Measurements from ENCODE around the gene PPP1R2.

The PPP1R2 gene

GRCh38 chr3:195580744-195581443 lies 37.8 kb upstream of the PPP1R2 start:
- H3K27me3 ChIP-seq (ENCODE audit: control insufficient read depth in 2 of 2, insufficient read depth in 2 of 2, low read length in 2 of 2) = no peaks in the 10 kb centered on the region
- H3K27ac ChIP-seq (ENCODE audit: low read depth in 2 of 2, low read length in 2 of 2) = no peak overlapping the region
- H3K9me3 ChIP-seq (ENCODE audit: control insufficient read depth in 2 of 2, low read length in 2 of 2) = no peaks in the 10 kb centered on the region
- no peaks in the 10 kb centered on the region for H3K36me3 ChIP-seq (ENCODE audit: control insufficient read depth in 2 of 2, insufficient read depth in 2 of 2, low read length in 2 of 2)
- no peak overlapping the region for H3K9ac ChIP-seq (ENCODE audit: low read depth in 1 of 2, low read length in 2 of 2)
- H3K4me3 ChIP-seq (ENCODE audit: low read length in 2 of 2) = no peak overlapping the region
- peaks cover 0 to 4% of the 10 kb centered on the region in 2 donors for H3K4me1 ChIP-seq (ENCODE audit: control insufficient read depth in 2 of 2, insufficient read depth in 2 of 2, low read length in 2 of 2)

- Histone ChIP-seq H3K27me3 (ENCODE audit: control insufficient read depth in 2 of 2, insufficient read depth in 2 of 2, low read length in 2 of 2) (no peaks in the 10 kb centered on the region), H3K9me3 (ENCODE audit: control insufficient read depth in 2 of 2, low read length in 2 of 2) (no peaks in the 10 kb centered on the region), H3K36me3 (ENCODE audit: control insufficient read depth in 2 of 2, insufficient read depth in 2 of 2, low read length in 2 of 2) (no peaks in the 10 kb centered on the region), H3K27ac (ENCODE audit: low read depth in 2 of 2, low read length in 2 of 2) (no peak overlapping the region), H3K4me3 (ENCODE audit: low read length in 2 of 2) (no peak overlapping the region), H3K4me1 (ENCODE audit: control insufficient read depth in 2 of 2, insufficient read depth in 2 of 2, low read length in 2 of 2) (peaks cover 0 to 4% of the 10 kb centered on the region in 2 donors), H3K9ac (ENCODE audit: low read depth in 1 of 2, low read length in 2 of 2) (no peak overlapping the region)
Measured at GRCh38 chr3:195579281-195579680, 36.2 kb upstream of the PPP1R2 start.

DNA sequence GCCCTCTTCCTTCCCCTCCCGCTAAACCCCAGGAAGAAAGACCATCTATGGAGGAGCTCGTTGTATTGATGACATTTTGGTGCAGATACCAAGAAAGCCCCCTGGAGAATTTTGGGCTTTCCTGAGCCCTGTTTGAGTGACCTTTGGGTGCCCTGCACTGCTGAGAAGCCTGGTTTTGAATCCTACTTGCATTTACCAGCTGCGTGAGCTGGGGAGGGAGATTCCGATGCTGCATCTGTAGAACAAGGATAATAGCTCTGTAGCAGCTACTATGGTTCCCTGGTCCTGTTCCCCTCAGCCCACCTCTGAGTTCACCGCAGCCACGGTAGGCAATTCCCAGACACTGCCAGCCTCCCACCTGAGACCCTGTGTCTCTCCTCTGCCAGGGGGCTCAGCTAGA lies 35.4 kb upstream of the PPP1R2 start:
- Histone ChIP-seq H3K9ac (ENCODE audit: low read depth in 1 of 2, low read length in 2 of 2) (no peak overlapping the region), H3K4me3 (ENCODE audit: low read length in 2 of 2) (no peak overlapping the region)

GRCh38 chr3:195577645-195578177 lies 34.6 kb upstream of the PPP1R2 start:
- no peak overlapping the region for H3K9ac ChIP-seq (ENCODE audit: low read depth in 1 of 2, low read length in 2 of 2)
- no peak overlapping the region for H3K4me3 ChIP-seq (ENCODE audit: low read length in 2 of 2)
- H3K27me3 ChIP-seq (ENCODE audit: control insufficient read depth in 2 of 2, insufficient read depth in 2 of 2, low read length in 2 of 2) = no peaks in the 10 kb centered on the region
- H3K9me3 ChIP-seq (ENCODE audit: control insufficient read depth in 2 of 2, low read length in 2 of 2) = no peaks in the 10 kb centered on the region
- no peaks in the 10 kb centered on the region for H3K36me3 ChIP-seq (ENCODE audit: control insufficient read depth in 2 of 2, insufficient read depth in 2 of 2, low read length in 2 of 2)
- no peaks in the 10 kb centered on the region for H3K4me1 ChIP-seq (ENCODE audit: control insufficient read depth in 2 of 2, insufficient read depth in 2 of 2, low read length in 2 of 2)
- H3K27ac ChIP-seq (ENCODE audit: low read depth in 2 of 2, low read length in 2 of 2) = no peak overlapping the region

More for the DNA sequence above, 35.4 kb upstream of the PPP1R2 start:
- Histone ChIP-seq H3K36me3 (ENCODE audit: control insufficient read depth in 2 of 2, insufficient read depth in 2 of 2, low read length in 2 of 2) (no peaks in the 10 kb centered on the region), H3K9me3 (ENCODE audit: control insufficient read depth in 2 of 2, low read length in 2 of 2) (no peaks in the 10 kb centered on the region), H3K4me1 (ENCODE audit: control insufficient read depth in 2 of 2, insufficient read depth in 2 of 2, low read length in 2 of 2) (peaks cover 0 to 4% of the 10 kb centered on the region in 2 donors), H3K27me3 (ENCODE audit: control insufficient read depth in 2 of 2, insufficient read depth in 2 of 2, low read length in 2 of 2) (no peaks in the 10 kb centered on the region), H3K27ac (ENCODE audit: low read depth in 2 of 2, low read length in 2 of 2) (no peak overlapping the region)

- no peaks in the 10 kb centered on the region for H3K27me3 ChIP-seq (ENCODE audit: control insufficient read depth in 2 of 2, insufficient read depth in 2 of 2, low read length in 2 of 2)
Measured at GRCh38 chr3:195574497-195575304, 31.6 kb upstream of the PPP1R2 start.

DNA sequence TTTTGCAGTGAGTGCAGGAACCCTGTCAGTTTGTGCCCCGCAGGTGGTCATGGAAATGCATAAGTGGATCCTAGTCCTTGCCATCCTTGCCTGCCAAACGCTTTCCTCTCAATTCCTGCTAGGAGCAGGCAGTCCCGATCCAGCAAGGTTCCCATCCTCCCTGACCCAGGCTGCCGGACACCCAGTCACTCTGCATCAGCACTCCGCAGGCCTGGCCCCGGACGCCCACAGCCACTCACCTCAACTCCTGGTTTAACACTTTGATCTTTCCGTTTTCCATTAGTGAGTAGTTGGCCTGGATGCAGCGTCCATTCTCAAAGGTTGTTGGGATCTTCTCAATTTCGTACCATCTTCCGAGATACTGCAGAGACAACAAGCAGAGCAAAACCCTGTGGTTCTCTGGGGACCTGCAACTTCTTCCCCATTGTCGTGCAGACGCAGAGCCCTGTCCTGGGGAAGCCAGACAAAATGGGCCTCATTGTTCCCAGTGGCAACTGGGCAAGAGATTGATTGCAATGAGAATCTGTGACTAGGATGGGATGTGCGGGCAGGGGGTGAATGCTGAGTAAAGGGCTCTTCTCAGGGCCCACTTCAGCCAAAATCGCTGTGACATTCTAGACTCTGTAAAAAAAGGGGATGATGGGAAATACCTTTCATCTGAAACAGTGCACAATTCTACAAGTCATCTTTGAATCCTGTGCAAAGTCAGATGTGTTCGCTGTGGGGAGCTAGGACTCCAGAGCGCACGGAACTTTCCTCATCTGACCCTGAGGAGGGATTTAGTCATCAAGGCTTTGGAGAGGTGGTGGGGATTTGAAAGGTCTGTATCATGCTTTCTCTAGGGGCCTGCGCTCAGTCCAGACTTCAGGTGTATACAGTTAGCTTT lies 30.7 kb upstream of the PPP1R2 start:
- Histone ChIP-seq H3K4me1 (ENCODE audit: control insufficient read depth in 2 of 2, insufficient read depth in 2 of 2, low read length in 2 of 2) (no peaks in the 10 kb centered on the region), H3K9me3 (ENCODE audit: control insufficient read depth in 2 of 2, low read length in 2 of 2) (no peaks in the 10 kb centered on the region), H3K27me3 (ENCODE audit: control insufficient read depth in 2 of 2, insufficient read depth in 2 of 2, low read length in 2 of 2) (no peaks in the 10 kb centered on the region), H3K36me3 (ENCODE audit: control insufficient read depth in 2 of 2, insufficient read depth in 2 of 2, low read length in 2 of 2) (no peaks in the 10 kb centered on the region), H3K27ac (ENCODE audit: low read depth in 2 of 2, low read length in 2 of 2) (no peak overlapping the region), H3K9ac (ENCODE audit: low read depth in 1 of 2, low read length in 2 of 2) (no peak overlapping the region), H3K4me3 (ENCODE audit: low read length in 2 of 2) (no peak overlapping the region)

More at GRCh38 chr3:195574497-195575304, 31.6 kb upstream of the PPP1R2 start:
- no peak overlapping the region for H3K9ac ChIP-seq (ENCODE audit: low read depth in 1 of 2, low read length in 2 of 2)
- H3K4me3 ChIP-seq (ENCODE audit: low read length in 2 of 2) = no peak overlapping the region
- no peaks in the 10 kb centered on the region for H3K9me3 ChIP-seq (ENCODE audit: control insufficient read depth in 2 of 2, low read length in 2 of 2)
- no peaks in the 10 kb centered on the region for H3K36me3 ChIP-seq (ENCODE audit: control insufficient read depth in 2 of 2, insufficient read depth in 2 of 2, low read length in 2 of 2)
- H3K27ac ChIP-seq (ENCODE audit: low read depth in 2 of 2, low read length in 2 of 2) = no peak overlapping the region
- H3K4me1 ChIP-seq (ENCODE audit: control insufficient read depth in 2 of 2, insufficient read depth in 2 of 2, low read length in 2 of 2) = no peaks in the 10 kb centered on the region

DNA sequence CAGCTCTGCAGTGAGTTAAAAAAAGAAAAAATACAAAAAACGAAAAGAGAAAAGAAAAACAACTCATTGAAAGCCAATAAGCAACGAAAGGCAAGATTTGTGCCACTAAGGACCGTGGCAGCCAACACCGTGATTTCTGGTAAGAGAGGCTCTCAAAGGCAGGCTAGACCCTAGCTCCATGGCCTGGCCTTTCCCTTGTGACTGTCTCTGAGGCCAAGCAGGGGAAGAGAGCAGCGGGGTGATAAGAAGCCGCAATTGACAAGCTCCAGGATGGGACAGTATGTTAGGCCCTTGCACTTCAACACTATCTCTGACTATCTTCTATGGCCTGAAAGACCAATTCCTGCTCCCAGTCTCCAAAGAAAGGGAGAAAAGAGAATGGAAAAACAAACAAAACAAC lies 28.2 kb upstream of the PPP1R2 start:
- H3K27ac ChIP-seq (ENCODE audit: low read depth in 2 of 2, low read length in 2 of 2) = no peak overlapping the region
- no peak overlapping the region for H3K9ac ChIP-seq (ENCODE audit: low read depth in 1 of 2, low read length in 2 of 2)
- no peaks in the 10 kb centered on the region for H3K36me3 ChIP-seq (ENCODE audit: control insufficient read depth in 2 of 2, insufficient read depth in 2 of 2, low read length in 2 of 2)
- H3K4me1 ChIP-seq (ENCODE audit: control insufficient read depth in 2 of 2, insufficient read depth in 2 of 2, low read length in 2 of 2) = no peaks in the 10 kb centered on the region
- peaks cover 0 to 1% of the 10 kb centered on the region in 2 donors for H3K27me3 ChIP-seq (ENCODE audit: control insufficient read depth in 2 of 2, insufficient read depth in 2 of 2, low read length in 2 of 2)
- no peaks in the 10 kb centered on the region for H3K9me3 ChIP-seq (ENCODE audit: control insufficient read depth in 2 of 2, low read length in 2 of 2)
- no peak overlapping the region for H3K4me3 ChIP-seq (ENCODE audit: low read length in 2 of 2)

- no peak overlapping the region for H3K27ac ChIP-seq (ENCODE audit: low read depth in 2 of 2, low read length in 2 of 2)
- no peak overlapping the region for H3K9ac ChIP-seq (ENCODE audit: low read depth in 1 of 2, low read length in 2 of 2)
- no peak overlapping the region for H3K4me3 ChIP-seq (ENCODE audit: low read length in 2 of 2)
- no peaks in the 10 kb centered on the region for H3K36me3 ChIP-seq (ENCODE audit: control insufficient read depth in 2 of 2, insufficient read depth in 2 of 2, low read length in 2 of 2)
- no peaks in the 10 kb centered on the region for H3K9me3 ChIP-seq (ENCODE audit: control insufficient read depth in 2 of 2, low read length in 2 of 2)
- no peaks in the 10 kb centered on the region for H3K4me1 ChIP-seq (ENCODE audit: control insufficient read depth in 2 of 2, insufficient read depth in 2 of 2, low read length in 2 of 2)
- H3K27me3 ChIP-seq (ENCODE audit: control insufficient read depth in 2 of 2, insufficient read depth in 2 of 2, low read length in 2 of 2) = peaks cover 0 to 2% of the 10 kb centered on the region in 2 donors
Measured at GRCh38 chr3:195570912-195571311, 27.8 kb upstream of the PPP1R2 start.

GRCh38 chr3:195570344-195570743 lies 27.2 kb upstream of the PPP1R2 start:
- Histone ChIP-seq H3K27ac (ENCODE audit: low read depth in 2 of 2, low read length in 2 of 2) (no peak overlapping the region), H3K36me3 (ENCODE audit: control insufficient read depth in 2 of 2, insufficient read depth in 2 of 2, low read length in 2 of 2) (no peaks in the 10 kb centered on the region), H3K4me3 (ENCODE audit: low read length in 2 of 2) (no peak overlapping the region), H3K9ac (ENCODE audit: low read depth in 1 of 2, low read length in 2 of 2) (no peak overlapping the region), H3K9me3 (ENCODE audit: control insufficient read depth in 2 of 2, low read length in 2 of 2) (no peaks in the 10 kb centered on the region), H3K4me1 (ENCODE audit: control insufficient read depth in 2 of 2, insufficient read depth in 2 of 2, low read length in 2 of 2) (no peaks in the 10 kb centered on the region), H3K27me3 (ENCODE audit: control insufficient read depth in 2 of 2, insufficient read depth in 2 of 2, low read length in 2 of 2) (peaks cover 0 to 2% of the 10 kb centered on the region in 2 donors)

All from mucosa of rectum (tissue), 2 donors.